A375 (cell line): ENCODE results near the gene CEBPG. TPM values are rescaled to one million over a fixed set of nuclear protein-coding genes. Genes with fewer than 3 reads are reported as not detected.

Experiments
- total RNA-seq: library from RNA; depleted of rRNA; stranded (reverse); fragments of >200 nt; shearing (Covaris generic); gene quantifications from 2 replicates; pipeline ENCODE4 v1.2.3, GENCODE V29; 2014; rRNA removed

CEBPG gene
- total RNA-seq, result 50.5 and 55.8 TPM in 2 replicates

GRCh38 chr19:33373453-33374235 is at the start of gene CEBPG:
TSS of gene CEBPG (plus strand) at chr19:33373709. CDS start at chr19:33379240, 5,531 bp downstream.

Other genes starting within 250 kb of the CEBPG start
- gene WDR88, start 241.6 kb upstream of the CEBPG start, total RNA-seq, result not detected in 2 replicates
- 2.6 TPM in 2 replicates for gene LRP3, start 179.4 kb upstream of the CEBPG start, total RNA-seq
- not detected in 2 replicates for gene SLC7A10, start 147.9 kb upstream of the CEBPG start, total RNA-seq
- gene CEBPA, start 71.2 kb upstream of the CEBPG start, total RNA-seq, result 1.1 and 1.9 TPM in 2 replicates
- 30.0 and 39.6 TPM in 2 replicates for gene PEPD, start 148.1 kb downstream of the CEBPG start, total RNA-seq
- not detected in 2 replicates for gene CHST8, start 248.2 kb downstream of the CEBPG start, total RNA-seq